RPMI7951 (cell line): Measurements from ENCODE around the gene CDC42BPB. TPM values are rescaled to one million over a fixed set of nuclear protein-coding genes. Genes with fewer than 3 reads are reported as not detected.

Experiments
- DNase-seq: peaks from one replicate; pipeline ENCODE4 v3.0.0-alpha.2; 2012; ENCODE audit warnings: low read depth
- total RNA-seq: library from RNA; depleted of rRNA; stranded (reverse); fragments of >200 nt; shearing (Covaris generic); gene quantifications from 2 replicates; pipeline ENCODE4 v1.2.3, GENCODE V29; 2014

CDC42BPB gene
- total RNA-seq, 1 experiment from 2014 or later: 22.0 TPM

DNA sequence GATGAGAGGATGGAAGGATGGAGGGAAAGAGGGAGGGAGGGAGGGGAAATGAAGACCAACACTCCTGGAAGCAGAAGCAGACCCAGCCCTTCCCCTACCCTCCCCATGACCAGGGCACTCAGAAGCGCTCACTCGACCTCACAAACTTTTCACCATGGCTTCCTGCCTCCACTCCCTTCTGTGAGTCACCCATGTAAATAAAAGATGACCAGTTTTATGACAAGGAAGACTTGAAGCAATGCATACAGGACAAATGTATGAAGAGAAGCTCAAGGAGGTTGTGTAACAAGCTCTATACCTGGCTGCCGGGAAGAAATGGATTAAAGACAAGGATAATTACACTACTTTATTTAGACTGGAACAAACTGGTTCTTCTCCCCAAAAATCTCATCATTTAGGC, 63.8 kb downstream of the CDC42BPB start:
- peak; percentile 18 for DNase-seq

DNA sequence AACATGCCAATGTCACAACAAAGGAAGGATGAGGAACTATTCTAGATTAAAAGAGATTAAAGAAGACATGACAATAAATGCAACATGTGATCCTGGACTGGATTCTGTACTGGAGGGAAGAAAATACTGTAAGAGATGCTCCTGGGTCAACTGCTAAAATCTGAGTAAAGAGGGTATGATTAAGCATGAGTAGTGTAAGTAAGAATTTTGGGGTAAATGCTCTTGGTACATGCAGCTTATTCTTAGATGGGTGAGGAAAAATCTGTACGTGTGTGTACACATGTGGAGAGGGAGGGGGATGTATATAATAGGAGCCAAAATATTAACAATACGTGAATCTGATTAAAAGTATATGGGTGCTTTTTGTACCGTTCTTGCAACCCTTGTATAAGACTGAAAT, 66.0 kb downstream of the CDC42BPB start:
- no peak for DNase-seq

DNA sequence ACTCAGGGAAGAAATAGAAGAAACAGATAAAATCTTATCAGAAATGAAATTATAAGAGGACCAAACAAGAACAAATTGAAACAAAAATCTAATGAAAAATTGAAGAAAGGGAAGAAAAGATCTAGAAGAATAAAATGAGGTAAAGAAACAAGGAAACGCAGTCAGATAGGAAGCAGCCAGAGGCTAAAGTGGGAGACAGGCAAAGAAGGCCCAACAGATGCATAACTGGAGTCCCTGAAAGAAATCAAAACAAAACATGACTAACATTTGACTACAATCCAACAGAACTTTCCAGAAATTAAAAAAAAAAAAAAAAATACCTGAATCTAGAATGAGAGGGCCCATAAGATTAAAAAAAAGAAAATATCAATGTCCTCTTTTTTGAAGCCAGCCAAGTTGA, 69.3 kb downstream of the CDC42BPB start:
- peak; percentile 10 for DNase-seq

DNA sequence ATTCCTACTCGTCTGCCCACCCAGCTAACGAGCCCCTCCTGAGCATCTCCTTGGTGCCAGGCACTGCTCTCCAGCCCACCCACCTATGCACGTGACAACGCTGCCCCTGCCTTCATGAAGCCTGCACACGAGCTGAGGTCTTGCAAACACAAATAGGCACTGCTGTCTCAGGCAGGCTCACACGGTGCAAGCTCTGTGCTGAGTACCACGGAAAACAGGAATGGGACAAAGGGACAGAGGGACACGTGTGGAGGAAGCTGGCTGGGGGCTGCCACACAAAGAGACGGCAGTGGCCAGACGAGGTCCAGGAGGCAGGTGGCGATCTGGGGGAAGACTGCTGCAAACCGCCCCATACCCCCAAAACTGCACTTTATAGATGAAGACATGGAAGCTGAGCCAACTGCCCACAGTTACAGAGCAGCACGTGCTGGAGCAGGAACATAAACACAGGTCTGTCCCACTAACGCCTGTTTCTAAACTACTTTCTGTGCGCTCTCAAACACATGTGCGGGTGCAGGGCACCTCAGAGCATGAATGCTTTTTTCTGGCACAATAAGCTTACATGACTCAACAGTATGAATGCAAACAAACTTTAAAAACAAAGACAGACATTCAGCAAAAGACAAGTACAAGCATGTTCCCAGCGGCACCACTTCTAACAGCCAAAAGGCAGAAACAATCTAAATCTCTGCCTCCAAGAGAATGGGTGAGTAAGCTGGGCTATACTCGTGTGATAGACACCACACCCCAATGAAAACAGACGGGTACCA, 70.4 kb downstream of the CDC42BPB start:
- DNase-seq: no peak

DNA sequence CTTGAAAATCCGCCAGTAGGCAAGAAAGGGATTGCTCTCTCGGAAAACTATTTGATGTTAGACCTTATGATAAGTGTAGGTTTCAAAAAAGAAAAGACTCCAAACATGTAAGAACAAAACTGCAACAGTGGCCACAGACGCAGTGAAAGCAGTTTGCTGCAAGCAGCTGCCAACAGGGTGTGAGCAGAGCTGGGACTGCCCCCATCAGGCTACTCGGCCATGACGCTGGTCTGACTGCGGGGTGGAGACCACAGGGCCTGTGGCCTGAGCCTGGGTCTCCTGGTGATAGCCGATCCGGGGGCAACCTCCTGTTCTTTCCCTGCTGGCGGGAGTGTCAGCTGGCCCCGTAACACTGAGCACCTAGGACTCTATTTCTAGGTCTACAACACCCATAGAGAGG, 71.7 kb downstream of the CDC42BPB start:
- DNase-seq: no peak

DNA sequence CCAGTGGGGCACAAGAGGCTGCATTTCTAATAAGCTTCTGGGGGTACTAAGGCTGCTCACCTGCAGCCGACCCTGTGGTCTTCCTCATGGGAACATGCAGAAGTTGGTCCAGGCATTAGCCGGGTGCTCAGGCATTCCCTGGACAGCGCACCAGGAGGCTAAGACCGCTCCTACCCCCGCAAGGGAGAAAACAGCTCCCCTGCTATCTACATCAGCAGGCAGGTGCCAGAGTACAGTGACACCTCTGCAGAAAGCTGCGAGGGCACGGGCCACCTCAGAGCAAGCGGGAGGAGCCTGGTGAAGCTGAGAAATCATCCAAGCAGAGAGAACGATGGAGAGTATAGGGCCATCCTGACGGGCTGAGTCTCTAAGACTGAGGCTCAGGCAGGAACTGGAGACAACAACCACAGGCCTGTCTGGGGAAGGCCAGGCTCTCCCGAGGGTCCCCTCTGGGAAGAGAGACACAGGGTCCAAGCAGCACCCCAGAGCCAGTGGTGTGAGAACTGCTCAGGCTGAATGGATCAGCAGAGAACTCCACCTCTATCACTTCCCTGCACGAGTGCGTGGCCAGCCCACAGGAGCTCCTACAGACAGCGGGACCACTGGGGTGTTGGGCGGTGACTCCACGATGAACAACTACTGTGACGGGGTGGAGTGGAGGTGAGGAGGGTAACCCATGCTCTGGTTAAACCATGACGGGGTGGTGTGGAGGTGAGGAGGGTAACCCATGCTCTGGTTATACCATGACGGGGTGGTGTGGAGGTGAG, 72.8 kb downstream of the CDC42BPB start:
- DNase-seq: no peak

DNA sequence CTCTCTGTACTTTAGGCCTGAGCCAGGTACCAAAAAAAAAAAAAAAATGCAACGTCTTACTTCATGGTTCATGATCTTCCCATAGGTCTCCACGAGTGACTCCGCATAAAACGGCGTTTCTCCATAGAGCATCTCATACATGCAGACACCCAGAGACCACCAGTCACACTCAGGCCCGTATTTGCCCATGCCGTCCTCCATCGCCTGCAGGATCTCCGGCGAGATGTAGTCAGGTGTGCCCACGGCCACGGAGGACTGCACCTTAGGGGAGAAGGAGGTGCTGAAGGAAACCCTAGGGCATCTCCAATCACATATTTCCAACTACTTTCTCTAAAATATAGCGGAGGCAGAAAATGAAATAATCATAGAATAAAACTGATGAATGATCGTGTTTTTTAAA, 73.9 kb downstream of the CDC42BPB start:
- DNase-seq: no peak

DNA sequence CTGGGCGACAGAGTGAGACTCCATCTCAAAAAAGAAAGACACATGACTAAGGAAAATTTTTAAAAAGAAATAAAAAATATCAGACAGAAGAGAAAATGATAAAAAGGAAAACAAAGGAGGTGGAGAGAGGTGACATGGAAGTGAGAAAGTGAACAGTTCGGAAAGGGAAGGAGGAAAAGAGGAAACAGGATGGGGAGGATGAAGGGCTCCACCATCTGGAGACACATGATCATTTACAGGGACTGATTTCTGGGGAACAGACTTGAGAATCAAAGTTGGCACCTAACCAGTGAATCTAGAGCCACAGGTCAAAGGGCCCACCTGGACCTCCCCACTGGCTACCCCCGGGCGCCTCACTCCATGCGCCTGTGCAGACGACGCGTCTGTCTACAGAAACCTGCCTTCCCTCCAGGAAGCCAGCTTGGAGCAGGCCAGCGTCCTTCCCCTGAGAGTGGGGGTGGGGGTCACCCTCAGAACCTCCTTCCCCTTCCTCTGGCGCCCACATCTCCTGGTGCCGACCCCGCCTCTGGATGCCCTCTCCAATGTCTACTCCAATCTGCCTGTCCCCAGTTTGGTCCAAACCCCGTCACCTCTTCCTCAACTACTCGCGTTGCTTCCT, 74.4 kb downstream of the CDC42BPB start:
- DNase-seq: no peak

DNA sequence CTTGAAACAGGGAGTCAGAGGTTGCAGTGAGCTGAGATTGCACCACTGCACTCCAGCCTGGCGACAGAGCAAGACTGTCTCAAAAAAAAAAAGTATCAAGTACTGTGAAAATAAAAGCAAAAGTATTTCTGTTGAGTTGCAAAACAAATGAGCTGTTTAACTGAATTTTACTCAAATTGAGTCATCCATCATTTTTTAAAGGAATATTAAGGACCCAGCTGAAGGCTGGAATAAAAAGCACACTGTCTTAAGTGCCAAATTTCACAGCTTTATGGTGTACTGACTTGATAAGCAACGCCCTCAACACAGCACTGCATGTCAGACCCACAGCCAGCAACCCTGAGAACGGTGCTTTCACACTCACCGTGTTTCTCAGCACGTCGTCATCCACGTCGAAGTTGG, 76.9 kb downstream of the CDC42BPB start:
- no peak for DNase-seq

DNA sequence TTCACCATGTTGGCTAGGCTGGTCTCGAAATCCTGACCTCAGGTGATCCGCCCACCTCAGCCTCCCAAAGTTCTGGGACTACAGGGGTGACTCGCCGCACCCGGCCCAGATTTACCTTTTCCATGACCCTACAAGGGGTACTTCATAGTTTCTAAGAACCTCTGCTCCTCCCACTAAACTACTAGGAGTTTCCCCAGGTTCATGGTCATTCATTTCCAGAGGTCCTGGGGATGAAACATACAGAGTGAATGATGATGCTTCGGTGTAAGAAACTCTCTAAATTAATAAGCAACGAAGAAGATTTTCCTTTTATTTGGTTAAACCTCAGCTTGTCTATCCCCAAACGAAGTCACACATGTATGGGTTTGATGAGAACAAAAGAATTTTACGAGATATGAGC, 77.9 kb downstream of the CDC42BPB start:
- DNase-seq: no peak

DNA sequence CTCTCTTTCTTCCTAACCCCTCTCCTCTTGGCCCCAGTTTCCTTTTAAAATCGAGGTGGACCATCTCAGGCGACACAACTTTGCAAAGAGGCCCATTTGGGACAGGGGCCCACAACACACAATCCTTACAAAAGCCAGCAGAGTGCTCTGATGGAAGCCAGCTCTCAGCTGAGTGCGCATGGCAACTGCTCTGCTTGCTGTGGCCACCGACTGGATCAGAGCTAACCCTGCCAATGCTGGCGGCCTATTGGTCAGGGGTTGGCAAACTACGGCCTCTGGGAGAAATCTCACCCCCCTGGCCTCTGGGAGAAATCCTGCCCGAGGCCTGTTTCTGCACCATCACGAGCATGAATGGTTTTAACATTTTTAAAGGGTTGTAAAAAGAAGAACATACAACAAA, 79.9 kb downstream of the CDC42BPB start:
- DNase-seq: no peak

DNA sequence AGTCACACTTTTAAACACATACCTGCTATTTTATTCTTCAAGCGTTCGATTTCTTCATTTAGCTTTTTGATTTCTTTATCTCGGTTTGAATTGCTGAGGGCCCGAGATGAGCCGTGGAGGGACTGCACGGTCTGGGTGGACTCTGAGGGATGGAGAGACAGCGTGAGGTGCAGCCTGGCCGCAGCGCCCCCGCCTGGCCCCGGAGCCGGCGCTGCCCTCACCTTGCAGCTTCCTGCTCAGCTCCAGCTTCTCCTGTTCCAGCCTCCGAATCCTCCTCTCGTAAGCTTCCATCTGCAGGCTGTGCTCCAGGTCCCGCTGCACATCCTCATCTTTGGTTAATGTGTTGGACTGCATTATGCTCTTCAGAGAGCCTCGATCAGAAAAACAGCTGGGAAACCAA, 81.7 kb downstream of the CDC42BPB start:
- no peak for DNase-seq

DNA sequence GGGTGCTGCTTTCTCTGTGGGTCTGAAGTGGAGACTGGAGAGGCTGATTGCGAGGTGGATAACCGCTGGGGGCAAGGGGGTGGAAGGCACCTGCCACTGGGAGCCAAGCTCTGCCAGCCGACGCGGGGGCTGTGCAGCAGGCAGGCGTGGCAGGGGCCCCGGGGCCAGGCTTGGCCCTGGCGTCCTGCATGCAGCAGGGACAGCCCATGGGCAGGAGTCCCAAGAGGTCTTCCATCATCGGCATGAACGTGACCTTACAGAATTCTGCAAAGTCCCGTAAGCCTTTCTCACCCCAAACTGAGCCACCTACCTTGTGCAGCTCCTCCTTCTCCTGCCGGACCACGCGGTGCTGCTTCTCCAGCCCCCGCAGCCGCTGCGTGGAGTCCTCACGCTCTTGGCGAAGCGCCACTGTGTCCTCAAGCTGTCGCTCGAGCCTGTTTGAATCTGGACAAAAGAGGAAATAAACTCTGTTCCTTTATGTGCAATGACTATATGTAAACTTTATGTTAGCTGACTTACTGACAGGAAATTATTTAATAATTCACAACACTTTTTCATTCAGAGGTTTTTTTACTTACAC, 83.6 kb downstream of the CDC42BPB start:
- DNase-seq: no peak

DNA sequence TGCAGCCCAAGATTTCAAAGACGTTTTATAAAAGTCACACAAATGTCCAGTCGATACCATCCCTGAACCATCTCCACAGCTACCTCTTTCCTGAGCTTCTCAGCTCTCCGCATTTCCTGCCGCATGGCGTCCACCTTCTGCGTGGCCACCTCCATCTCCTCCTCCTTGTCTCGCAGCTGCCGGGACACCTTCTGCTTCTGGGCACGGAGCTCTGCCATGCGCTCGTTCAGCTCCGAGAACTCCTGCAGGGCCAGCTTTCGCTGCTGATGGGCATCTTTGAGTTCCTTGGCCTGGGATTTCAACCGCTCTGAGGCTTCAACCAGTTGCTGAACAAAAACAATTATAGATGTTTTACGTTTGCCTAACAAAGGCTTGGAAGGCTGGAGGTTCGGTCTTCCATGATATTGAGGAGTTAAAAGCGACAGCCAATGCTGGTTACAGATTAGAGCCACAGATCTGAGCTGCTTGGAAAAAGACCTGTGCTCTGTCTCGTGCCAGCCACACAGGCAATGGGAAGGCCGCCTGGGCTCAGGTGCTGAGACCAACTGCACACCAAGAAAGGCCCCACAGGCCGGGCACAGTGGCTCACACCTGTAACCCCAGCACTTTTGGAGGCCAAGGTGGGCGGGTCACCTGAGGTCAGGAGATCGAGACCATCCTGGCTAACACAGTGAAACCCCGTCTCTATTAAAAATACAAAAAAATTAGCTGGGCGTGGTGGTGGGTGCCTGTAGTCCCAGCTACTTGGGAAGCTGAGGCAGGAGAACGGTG, 85.3 kb downstream of the CDC42BPB start:
- no peak for DNase-seq

DNA sequence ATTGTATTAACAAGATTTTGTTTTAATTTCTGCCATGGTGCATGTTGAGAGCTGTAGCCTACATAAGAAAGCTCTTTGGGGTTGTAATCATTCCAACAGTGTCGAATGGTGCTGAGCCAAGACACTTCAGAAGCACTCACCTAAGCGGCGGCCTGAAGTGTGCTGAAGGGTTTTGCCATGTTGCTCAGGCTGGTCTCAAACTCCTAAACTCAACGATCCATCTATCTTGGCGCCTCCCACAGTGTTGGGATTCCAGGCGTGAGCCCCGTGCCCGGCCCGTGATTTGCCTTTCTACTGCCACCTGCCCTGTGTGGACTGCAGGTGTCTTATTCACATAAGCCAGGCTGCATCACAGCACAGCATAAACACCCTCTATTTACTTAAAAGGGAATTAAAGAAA, 86.0 kb downstream of the CDC42BPB start:
- DNase-seq: no peak

DNA sequence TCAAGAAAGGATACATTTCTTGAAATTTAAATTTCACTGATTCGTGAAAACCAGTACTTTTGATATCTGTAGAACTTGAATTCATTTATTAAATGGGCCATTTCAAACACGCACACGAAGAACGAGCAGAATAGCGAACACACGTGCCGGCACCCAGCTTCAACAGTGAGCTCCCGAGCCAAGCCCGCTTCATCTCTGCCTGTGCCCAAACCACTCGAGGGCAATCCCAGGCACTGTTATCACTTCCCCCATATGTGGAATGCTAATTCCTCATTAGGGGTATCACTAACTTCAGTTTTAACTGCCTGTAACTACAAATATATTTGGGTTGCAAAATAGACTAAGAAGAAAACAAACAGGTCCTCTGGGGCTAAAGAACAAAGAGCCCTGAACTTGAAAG, 86.9 kb downstream of the CDC42BPB start:
- DNase-seq: no peak

DNA sequence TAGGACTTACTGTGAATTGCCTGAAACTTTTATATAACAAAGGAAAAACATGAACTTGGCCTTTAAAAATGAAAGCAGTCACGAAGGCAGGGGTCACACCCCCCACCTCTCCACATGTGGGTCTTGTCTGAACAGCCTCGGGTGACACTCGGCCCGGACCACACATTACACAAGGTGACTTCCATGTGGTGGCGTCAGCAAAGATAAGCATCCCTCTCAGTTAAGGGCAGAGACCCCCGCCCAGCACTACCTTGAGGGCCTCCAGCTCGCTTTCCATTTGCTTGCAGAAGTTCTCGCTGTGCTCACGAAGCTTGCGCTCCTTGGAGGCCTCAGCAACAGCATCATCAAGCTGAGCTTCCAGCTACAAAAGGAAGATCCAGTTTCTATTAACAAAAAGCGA, 87.4 kb downstream of the CDC42BPB start:
- DNase-seq: no peak

DNA sequence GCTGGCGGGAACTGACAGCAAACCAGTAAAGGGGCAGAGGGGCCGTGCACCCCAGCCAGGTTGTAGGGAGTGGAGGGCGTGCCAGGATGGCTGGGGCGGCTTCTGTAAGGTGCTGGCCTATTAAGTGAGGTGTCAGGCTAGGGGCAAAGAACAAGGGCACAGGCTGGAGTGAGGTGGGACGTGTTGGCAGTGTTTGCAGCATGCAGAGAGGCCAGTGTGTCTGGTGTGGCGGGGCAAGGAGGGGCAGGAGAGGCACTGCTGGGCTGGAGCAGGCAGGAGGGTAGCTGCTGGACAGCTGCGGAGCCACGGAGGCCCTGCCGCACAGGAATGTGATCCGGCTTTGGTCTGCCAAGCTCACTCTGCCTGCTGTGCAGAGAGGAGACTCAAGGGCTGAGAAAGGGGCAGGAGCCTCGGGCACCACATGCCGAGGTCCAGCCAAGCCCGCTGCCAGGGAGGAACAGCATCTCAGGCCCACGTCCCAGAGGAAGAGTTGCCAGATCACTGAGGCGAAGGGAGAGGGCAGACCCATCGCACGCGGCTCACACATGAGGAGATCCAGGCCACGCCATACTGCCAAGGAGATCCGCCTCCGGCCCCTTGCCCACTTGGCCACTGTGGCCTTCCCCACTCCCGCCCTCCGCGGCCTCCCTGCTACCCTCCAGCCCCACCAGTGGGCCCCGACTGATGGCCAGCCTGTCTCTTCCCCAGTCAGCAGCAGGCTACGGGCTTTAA, 88.1 kb downstream of the CDC42BPB start:
- DNase-seq: no peak

DNA sequence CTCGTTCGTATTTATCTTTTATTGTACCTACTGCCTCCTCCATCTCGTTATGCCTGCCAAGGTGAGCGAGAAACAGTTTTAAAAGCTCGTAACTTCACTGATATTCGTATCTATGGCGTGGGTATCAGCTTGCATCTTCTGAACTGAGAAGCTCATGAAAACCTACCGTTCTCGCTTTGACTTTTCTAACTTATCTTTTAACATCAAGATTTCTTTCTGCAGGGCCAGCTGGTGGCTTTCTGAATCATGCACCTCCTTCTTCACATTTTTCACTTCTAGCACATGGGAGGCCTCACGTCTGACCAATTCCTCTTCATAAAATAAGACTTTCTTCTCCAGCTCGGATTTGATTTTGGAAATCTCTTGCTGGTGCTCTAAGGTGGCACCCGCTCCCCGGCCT, 89.0 kb downstream of the CDC42BPB start:
- no peak for DNase-seq

DNA sequence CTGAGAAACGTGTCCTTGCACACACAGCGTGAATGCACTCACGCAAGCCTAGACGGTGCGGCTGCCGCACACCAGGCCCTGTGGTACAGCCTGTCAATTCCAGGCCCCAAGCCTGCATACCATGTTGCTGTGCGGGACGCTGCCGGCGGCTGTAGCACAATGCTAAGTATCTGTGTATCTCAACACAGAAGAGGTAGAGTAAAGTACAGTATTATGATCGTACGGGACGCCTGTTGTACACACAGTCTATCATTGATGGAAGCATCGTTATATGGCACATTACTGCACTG, 89.9 kb downstream of the CDC42BPB start:
- no peak for DNase-seq
